DND-41 (cell line): ENCODE measurements around the gene ATP6AP2.

Experiments
- EZH2 ChIP-seq: IDR thresholded peaks from 3 replicates; pipeline ENCODE4 v1.6.1; 2012; ENCODE audit warnings: borderline replicate concordance, low read depth, mild to moderate bottlenecking, moderate library complexity, low read length, inconsistent platforms; ENCODE audit not compliant: severe bottlenecking
- TF ChIP-seq, protein P1 (sequence below): IDR thresholded peaks from 2 replicates; pipeline ENCODE4 v1.5.1; 2012; ENCODE audit warnings: borderline replicate concordance, low read length, moderate library complexity, mild to moderate bottlenecking; ENCODE audit not compliant: poor library complexity, severe bottlenecking; ENCODE audit errors: extremely low read depth

DNA sequence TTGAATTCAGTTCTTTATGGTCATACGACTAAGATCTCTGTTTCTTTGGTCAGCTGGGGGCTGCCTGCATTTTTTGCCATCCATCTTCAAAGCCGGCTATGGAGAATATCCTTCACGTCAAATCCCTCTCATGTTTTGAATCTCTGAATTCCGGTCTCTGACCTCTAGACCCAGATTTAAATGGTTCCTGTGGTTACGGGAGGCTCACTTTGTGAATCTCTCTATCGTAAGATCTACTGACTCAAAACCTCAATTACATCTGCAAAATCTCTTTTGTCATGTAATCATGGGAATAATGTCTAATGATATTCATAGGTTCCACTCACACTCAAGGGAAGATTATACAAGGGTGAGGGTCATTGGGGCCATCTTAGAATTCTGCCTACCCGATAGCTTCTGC lies 36.8 kb downstream of the ATP6AP2 start:
- no peak for TF ChIP-seq EZH2
- TF ChIP-seq, protein P1, sequence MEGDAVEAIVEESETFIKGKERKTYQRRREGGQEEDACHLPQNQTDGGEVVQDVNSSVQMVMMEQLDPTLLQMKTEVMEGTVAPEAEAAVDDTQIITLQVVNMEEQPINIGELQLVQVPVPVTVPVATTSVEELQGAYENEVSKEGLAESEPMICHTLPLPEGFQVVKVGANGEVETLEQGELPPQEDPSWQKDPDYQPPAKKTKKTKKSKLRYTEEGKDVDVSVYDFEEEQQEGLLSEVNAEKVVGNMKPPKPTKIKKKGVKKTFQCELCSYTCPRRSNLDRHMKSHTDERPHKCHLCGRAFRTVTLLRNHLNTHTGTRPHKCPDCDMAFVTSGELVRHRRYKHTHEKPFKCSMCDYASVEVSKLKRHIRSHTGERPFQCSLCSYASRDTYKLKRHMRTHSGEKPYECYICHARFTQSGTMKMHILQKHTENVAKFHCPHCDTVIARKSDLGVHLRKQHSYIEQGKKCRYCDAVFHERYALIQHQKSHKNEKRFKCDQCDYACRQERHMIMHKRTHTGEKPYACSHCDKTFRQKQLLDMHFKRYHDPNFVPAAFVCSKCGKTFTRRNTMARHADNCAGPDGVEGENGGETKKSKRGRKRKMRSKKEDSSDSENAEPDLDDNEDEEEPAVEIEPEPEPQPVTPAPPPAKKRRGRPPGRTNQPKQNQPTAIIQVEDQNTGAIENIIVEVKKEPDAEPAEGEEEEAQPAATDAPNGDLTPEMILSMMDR: no peak
